Hematopoietic multipotent progenitor cell treated with erythropoietin and hydrocortisone succinate and interleukin-3 and kit ligand, for 15 days (in vitro differentiated cells): ENCODE results near the gene PDE9A.

ENCODE experiments used
- DNase-seq: peaks from one replicate; pipeline ENCODE4 v3.0.0-alpha.2; 2015; ENCODE audit warnings: low spot score

Gene PDE9A

GRCh38 chr21:42757826-42758655 is 104.6 kb downstream of the PDE9A start:
- DNase-seq, result no peak

DNA sequence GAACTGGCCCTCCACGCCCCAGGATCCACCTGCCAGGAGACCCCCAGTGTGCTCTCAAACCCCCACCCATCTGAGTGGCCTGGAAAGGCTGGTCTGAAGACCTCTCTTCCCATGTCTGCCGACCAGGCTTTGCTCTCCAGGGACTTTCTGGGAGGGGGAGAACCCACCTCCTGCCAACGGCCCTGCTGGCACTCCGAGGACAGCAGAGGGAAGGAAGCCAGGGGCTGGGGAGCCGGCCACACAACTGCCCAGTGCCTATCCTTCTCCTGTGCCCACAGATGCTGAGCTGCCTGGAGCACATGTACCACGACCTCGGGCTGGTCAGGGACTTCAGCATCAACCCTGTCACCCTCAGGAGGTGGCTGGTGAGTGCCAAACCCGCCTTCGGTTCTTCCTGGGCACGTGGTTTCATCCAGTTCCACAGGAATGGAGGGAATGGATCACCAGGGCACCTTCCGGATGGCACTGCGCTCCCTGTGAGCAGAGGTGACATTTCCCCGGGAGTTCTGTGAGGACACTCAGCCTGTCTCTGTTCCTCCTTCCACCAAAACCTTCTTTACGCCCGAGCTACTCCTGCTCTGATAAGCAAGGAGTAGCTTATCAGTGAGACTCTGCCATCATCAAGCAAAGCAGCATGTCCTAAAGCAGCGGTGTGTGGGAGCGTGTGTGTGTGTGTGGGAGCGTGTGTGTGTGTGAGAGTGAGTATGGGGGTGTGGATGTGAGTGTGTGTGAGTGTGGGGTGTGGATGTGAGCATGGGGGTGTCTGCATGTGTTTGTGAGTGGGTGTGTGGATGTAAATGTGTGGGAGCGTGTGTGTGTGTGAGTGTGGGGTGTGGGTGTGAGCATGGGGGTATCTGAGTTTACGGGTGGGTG is 105.5 kb downstream of the PDE9A start:
- DNase-seq, result no peak

- no peak for DNase-seq
Observed at GRCh38 chr21:42759594-42759927, 106.1 kb downstream of the PDE9A start.

DNA sequence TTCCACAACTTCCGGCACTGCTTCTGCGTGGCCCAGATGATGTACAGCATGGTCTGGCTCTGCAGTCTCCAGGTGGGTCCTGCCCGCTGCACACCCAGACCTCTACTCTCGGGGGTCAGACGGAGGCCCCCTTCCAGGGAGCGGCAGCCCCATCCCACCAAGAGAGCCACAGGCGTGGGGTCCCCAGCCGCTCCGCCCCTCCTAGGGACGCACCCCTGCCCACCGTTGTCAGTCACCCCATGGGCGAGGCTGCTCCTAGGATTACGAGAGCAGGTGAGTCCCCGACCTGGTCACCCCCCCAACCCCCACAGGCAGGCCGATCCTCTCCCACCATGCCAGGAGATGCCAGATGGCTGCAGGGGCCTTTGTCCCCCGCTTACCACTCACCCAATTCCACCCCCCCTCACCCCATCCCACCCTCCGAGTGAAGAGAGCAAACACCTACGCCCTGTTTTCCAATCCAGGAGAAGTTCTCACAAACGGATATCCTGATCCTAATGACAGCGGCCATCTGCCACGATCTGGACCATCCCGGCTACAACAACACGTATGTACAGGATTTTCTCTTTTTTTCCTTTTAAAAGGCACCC is 107.0 kb downstream of the PDE9A start:
- no peak for DNase-seq

- DNase-seq, result no peak
Observed at GRCh38 chr21:42760951-42761751, 107.7 kb downstream of the PDE9A start.

- no peak for DNase-seq
Observed at GRCh38 chr21:42761776-42762335, 108.4 kb downstream of the PDE9A start.

DNA sequence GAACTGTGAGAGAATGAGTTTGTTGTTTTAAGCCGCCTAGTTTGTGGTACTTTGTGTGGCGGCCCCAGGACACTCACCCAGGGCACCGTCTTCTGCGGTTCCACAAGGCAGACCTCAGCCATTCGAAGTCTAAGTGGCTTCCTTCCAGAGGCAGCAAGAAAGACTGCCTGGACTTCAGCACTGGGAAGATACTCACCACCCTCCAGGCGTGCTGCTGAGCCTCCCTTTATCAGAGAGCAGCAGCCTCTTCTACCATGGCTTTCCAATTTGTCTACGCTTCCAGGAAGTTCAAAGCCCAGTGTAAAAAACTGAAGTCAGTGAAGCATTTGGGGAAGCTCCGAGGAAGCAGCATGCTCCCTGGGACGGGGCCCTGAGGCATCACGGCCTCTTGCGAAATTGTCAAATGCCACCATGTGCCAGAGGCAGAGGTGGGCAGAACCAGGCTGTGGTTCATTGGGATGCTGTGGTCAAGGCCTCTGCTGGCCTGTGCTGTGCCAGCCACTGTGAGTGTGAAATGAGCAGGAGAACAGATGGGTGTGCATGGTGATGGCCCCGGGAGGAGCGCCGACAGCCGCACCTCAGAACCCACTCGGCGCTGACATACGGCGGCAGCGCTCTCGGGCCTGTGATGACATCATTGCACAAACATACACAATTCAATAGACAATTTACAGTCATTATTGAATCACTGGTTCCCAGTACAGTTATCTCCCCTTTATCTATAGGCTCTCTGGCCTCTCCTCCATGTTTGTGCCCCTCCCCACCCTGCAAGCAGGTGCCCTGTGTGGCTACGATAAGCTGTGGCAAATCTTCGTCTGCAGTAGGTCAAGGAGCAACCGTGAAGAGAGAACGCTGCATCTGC is 110.4 kb downstream of the PDE9A start:
- DNase-seq, result no peak

GRCh38 chr21:42764443-42764760 is 111.0 kb downstream of the PDE9A start:
- DNase-seq, result no peak

- no peak for DNase-seq
Observed at GRCh38 chr21:42764883-42765282, 111.5 kb downstream of the PDE9A start.

GRCh38 chr21:42765656-42766055 is 112.2 kb downstream of the PDE9A start:
- DNase-seq, result no peak

- no peak for DNase-seq
Observed at GRCh38 chr21:42766739-42767560, 113.5 kb downstream of the PDE9A start.

- DNase-seq, result no peak
Observed at GRCh38 chr21:42767561-42767835, 114.1 kb downstream of the PDE9A start.

DNA sequence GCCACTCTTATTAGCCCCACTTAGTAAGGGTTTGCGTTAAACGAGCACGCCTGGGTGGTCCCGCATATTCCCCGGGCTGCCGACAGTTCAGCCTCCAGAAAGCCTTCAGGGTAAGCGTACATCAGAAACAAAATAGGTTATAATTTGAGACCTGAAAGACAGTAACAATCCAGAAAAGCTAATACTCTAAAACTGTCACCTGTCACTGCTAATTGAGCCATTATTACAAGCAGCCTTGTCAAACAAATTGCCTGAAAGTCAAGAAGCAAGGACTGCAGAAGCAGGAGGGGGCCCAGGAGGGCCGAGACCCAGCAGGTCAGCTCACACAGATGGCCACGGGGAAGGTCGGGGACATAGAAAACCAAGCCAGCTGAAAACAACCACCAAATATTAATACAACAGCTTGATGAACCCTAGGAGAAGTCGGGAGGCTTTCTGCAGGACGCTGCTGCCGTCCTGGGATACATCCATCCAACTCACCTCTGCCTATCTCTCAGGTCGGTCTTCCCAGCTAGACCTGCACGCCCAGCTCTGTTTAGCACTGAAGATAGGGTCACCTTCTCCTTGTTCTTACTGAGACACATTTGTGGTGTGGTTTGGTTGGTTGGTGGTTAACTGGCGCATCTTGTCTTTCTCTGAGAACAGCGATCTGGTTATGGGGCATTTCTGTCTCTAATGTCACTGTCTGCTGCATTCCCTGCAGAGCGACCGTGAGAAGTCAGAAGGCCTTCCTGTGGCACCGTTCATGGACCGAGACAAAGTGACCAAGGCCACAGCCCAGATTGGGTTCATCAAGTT is 115.1 kb downstream of the PDE9A start:
- DNase-seq, result no peak

DNA sequence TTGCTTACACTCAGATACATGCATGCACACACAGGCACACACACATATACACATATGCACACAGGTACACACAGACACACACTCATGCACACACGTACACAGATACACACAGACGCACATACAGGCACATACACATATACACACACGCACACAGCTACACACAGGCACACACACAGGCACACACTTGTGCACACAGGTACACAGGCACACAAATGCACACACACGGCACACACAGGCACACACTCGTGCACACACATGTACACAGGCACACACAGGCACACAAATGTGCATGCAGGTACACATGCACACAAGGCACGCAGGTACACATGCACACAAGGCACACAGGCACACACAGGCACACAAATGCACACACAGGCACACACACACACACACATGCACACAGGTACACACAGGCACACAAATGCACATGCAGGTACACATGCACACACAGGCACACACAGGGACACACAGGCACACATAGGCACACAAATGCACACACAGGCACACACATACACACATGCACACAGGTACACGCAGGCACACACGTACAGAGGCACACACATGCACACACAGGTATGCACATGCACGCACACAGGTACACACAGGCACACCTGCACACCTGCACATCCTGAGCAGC is 115.9 kb downstream of the PDE9A start:
- no peak for DNase-seq

DNA sequence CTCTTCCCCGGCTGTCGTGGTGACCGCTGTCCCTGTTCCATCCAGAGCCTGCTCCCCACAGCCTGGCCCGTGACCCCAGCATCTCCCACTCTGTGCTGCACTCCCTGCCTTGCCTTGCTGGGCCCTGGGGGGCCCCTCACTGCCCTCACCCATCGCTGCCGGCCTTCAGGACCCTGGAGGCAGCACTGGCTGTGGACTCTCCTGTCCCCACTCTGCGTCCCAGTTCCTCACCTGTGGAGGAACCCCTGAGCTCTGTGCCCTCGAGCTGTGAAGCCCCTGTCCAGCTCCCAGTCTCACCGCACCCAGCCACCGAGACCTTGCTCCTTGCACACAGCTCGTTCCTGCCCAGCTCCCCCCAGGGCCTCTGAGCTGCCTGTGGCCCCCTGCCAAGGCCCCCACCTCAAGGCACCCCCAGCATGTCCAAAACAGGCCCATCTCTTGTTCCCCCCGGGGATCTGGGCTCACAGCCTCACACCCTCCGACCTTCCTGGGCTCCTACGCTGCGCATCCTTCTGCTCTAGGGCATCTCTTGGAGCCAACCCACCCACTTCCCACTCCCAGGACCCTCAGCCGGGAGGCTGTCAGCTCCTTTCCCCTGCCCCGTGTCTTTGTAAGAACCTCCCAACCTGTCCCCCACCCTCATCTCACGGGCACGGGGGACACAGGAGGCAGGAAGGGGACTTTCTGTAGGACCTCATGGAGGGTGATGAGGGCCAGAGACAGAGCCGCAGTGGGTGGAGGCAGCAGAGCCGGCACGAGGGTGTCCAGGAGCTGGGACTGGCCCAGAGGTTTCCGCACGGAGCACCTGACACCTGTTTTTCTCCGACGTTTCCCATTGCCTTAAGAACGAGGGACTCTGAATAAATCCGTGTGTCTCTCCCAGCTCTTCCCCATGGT is 116.6 kb downstream of the PDE9A start:
- no peak for DNase-seq

DNA sequence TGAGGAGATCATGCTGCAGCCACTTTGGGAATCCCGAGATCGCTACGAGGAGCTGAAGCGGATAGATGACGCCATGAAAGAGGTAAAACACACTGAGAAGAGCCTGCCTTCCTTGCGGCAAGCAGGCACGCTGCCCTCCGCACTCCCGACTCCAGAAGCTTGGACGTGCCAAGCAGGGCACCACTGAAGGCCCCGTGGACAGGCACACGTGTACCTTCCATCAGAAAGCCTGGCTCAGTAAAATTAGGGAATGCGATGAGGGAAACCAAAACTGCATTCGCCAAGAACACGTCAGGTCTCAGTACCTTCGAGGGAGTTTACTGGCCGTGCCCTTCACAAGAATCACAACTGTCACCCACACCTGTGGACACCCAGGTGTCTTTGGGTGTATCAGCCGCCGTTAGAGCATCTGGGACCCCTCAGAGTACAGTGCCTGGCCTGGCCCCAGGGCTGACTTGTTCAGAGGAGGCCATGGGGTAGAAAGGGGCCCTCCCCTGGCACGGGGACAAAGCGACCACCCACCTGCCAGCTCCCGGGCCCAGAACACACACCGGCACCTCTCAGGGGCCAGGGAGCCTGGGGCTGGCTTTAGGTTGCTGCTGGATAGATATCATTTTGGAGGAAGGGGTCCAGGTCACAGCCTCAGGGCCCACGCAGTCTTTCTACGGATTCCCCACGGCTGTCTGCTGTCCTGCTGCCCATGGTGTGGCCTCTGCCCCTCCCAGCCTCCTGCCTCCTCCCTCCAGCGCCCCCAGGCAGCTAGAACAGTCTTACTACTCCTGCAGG is 117.5 kb downstream of the PDE9A start:
- DNase-seq, result no peak

DNA sequence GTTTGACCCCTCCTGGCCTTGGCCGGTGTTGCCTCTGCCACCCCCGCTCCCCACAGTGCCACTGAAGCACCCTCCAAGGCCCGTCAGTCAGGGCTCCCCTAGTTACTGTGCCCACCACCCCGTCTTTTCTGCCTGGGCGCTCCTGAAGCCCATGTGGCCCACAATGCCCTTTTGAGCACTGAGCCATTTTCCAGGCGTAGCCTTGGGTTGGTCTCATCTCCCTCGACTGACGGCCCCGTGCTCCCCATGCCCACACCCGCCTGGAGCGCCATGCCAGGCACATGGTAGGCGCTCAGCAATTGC is 118.0 kb downstream of the PDE9A start:
- DNase-seq, result no peak
